ENCODE measurements around the gene CORIN.

- TF ChIP-seq CTCF (IDR thresholded peaks at IDR 0.05) (no peak), EP300 (IDR thresholded peaks at IDR 0.05) (no peak), POLR2AphosphoS5 (IDR thresholded peaks at IDR 0.05) (no peak), POLR2A (IDR thresholded peaks at IDR 0.05) (no peak)
Observed at GRCh38 chr4:47590325-47590724, 247.5 kb downstream of the CORIN start.

Data from suprapubic skin (tissue), 4 donors.